ENCODE results near the gene ULK3. TPM values are rescaled to one million over a fixed set of nuclear protein-coding genes. Genes with fewer than 3 reads are reported as not detected.

The ULK3 gene
- total RNA-seq, 1 experiment from 2014 or later: 38.9 TPM

DNA sequence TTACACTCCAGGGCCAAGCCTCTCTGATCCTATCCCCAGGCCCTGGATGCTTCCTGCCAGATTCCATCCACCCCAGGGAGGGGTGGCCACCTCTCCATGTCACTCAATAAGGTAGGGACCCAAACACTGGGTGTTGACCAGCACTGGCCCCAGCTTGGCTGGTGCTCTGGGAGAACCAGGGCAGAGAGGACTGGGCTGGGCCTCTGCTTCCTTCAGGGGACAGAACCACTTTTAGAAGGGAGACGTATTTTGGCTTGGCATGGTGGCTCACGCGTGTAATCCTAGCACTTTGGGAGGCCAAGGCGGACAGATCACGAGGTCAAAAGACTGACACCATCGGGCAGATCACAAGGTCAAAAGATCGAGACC, 21.2 kb downstream of the ULK3 start:
- Mint-ChIP-seq H3K27me3 (ENCODE audit: low read depth) (peaks cover 35% of the 10 kb centered on the region), H3K27ac (no peak overlapping the region), H3K9me3 (no peaks in the 10 kb centered on the region), H3K4me1 (peaks cover 21% of the 10 kb centered on the region), H3K36me3 (no peaks in the 10 kb centered on the region), H3K4me3 (no peak overlapping the region)
- TF ChIP-seq TEAD4 (CRISPR knock-in tag; IDR thresholded peaks at IDR 0.05) (no peak), GRHL2 (CRISPR knock-in tag; IDR thresholded peaks at IDR 0.05; ENCODE audit: insufficient replicate concordance, severe bottlenecking) (no peak), NFATC4 (CRISPR knock-in tag; IDR thresholded peaks at IDR 0.05) (no peak)
- ChIA-PET CTCF (interaction anchor here (1.0 to 3.3 kb wide), 7 partner anchors 12 to 200 kb away, joined by 3 to 14 read pairs (median 4); no protein-coding TSS in a partner anchor), POLR2A (no interaction called here)
- DNase-seq (ENCODE audit: low spot score) (no peak), ATAC-seq (no peak)

GRCh38 chr15:74821091-74821789, 21.7 kb downstream of the ULK3 start:
- H3K27ac Mint-ChIP-seq: no peak overlapping the region
- H3K4me3 Mint-ChIP-seq: no peak overlapping the region
- TF ChIP-seq TEAD4 (CRISPR knock-in tag; IDR thresholded peaks at IDR 0.05) (no peak), ZNF423 (CRISPR knock-in tag; IDR thresholded peaks at IDR 0.05) (peak; percentile 70)
- ATAC-seq: peak; percentile 52
- CTCF ChIA-PET: interaction anchor here (0.6 to 3.3 kb wide), 12 partner anchors 12 to 200 kb away, joined by 3 to 14 read pairs (median 4); partner anchors contain the start of gene MPI
- H3K36me3 Mint-ChIP-seq: no peaks in the 10 kb centered on the region
- POLR2A ChIA-PET: no interaction called here
- peaks cover 31% of the 10 kb centered on the region for H3K27me3 Mint-ChIP-seq (ENCODE audit: low read depth)
- peaks cover 20% of the 10 kb centered on the region for H3K4me1 Mint-ChIP-seq
- H3K9me3 Mint-ChIP-seq: no peaks in the 10 kb centered on the region
- peak; percentile 46 for DNase-seq (ENCODE audit: low spot score)

DNA sequence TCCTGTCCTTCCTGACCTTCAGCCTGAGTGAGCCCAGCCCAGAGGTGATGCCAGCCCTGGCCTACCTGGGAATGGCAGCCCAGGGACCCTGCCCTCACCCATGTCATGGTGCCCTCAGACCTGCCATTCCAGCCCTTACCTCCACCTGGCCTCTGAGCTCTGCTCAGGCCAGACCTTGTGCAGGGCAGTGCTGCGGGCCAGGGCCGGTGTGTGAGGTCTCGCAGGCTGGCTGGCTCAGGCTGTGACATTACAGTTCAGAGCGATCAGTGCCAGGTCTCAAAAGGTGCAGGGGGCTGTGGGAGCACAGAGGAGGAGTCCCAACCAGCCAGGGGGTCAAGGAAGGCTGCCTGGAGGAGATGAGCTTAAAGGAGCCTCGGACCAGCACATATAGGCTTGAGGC, 22.9 kb downstream of the ULK3 start:
- TF ChIP-seq ATF6 (CRISPR knock-in tag; IDR thresholded peaks at IDR 0.05): no peak
- no peak for TF ChIP-seq TEAD4 (CRISPR knock-in tag; IDR thresholded peaks at IDR 0.05)
- TF ChIP-seq KAT7 (CRISPR knock-in tag; IDR thresholded peaks at IDR 0.05; ENCODE audit: borderline replicate concordance): no peak
- no peak for TF ChIP-seq OVOL2 (CRISPR knock-in tag; IDR thresholded peaks at IDR 0.05; ENCODE audit: borderline replicate concordance)
- TF ChIP-seq FOXP4 (CRISPR knock-in tag; IDR thresholded peaks at IDR 0.05): no peak
- no peak for TF ChIP-seq JAZF1 (CRISPR knock-in tag; IDR thresholded peaks at IDR 0.05)
- no peak for TF ChIP-seq JUN (CRISPR knock-in tag; IDR thresholded peaks at IDR 0.05)
- no peak for TF ChIP-seq ETV6 (CRISPR knock-in tag; IDR thresholded peaks at IDR 0.05)
- TF ChIP-seq ZNF416 (CRISPR knock-in tag; IDR thresholded peaks at IDR 0.05): no peak
- TF ChIP-seq HMGA2 (CRISPR knock-in tag; IDR thresholded peaks at IDR 0.05): no peak
- TF ChIP-seq, protein P1, sequence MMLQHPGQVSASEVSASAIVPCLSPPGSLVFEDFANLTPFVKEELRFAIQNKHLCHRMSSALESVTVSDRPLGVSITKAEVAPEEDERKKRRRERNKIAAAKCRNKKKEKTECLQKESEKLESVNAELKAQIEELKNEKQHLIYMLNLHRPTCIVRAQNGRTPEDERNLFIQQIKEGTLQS (CRISPR knock-in tag; conservative IDR thresholded peaks at IDR 0.05): no peak
- TF ChIP-seq PREB (CRISPR knock-in tag; IDR thresholded peaks at IDR 0.05; ENCODE audit: borderline replicate concordance): no peak
- TF ChIP-seq, protein P2, sequence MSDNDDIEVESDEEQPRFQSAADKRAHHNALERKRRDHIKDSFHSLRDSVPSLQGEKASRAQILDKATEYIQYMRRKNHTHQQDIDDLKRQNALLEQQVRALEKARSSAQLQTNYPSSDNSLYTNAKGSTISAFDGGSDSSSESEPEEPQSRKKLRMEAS (CRISPR knock-in tag; IDR thresholded peaks at IDR 0.05): no peak
- CTCF ChIA-PET: interaction anchor here (1.1 to 4.0 kb wide), 8 partner anchors 11 to 115 kb away, joined by 3 to 14 read pairs (median 6); no protein-coding TSS in a partner anchor
- Mint-ChIP-seq H3K27me3 (ENCODE audit: low read depth) (peaks cover 19% of the 10 kb centered on the region), H3K27ac (peak overlapping the region; percentile 65; the same call in 1 of the 2 replicates), H3K9me3 (no peaks in the 10 kb centered on the region), H3K4me3 (no peak overlapping the region), H3K36me3 (no peaks in the 10 kb centered on the region), H3K4me1 (peaks cover 20% of the 10 kb centered on the region)
- no peak for DNase-seq (ENCODE audit: low spot score)
- no peak for ATAC-seq
- POLR2A ChIA-PET: no interaction called here

Measured in WTC11 (cell line).